ENCODE data around the gene MEMO1. TPM values are rescaled to one million over a fixed set of nuclear protein-coding genes. Genes with fewer than 3 reads are reported as not detected.

Gene MEMO1
- total and polyA plus RNA-seq, 2 of the 4 experiments (the other 2 are of a cell fraction), result 23.7 to 49.7 TPM

- no peak overlapping the region for H3K4me2 ChIP-seq (ENCODE audit: low read depth, low read length)
- no peak overlapping the region for H3K4me3 ChIP-seq (ENCODE audit: insufficient read depth, low read depth, low read length)
- ChIA-PET POLR2A (ENCODE audit: unreplicated experiment) (no interaction called here), CTCF (no interaction called here)
- no peak overlapping the region for H3K14ac ChIP-seq (replicated peaks; ENCODE audit: low read depth, low read length)
- H3K27ac ChIP-seq (ENCODE audit: insufficient read depth, low read length), result no peak overlapping the region
- H2AK9ac ChIP-seq (replicated peaks; ENCODE audit: low read depth, low read length, poor library complexity), result no peak overlapping the region
- H2AFZ ChIP-seq (replicated peaks; ENCODE audit: low read length, poor library complexity), result no peak overlapping the region
- H4K8ac ChIP-seq (ENCODE audit: low read depth in 2 of 2, low read length in 2 of 2), result no peak overlapping the region
- no peak overlapping the region for H2AK5ac ChIP-seq (ENCODE audit: low read depth, low read length)
- H2BK120ac ChIP-seq (ENCODE audit: low read depth, low read length), result no peak overlapping the region
- no peak for ATAC-seq (ENCODE audit: low read depth)
- no peak overlapping the region for H4K91ac ChIP-seq (ENCODE audit: insufficient read depth, low read depth, low read length)
- TF ChIP-seq MXI1 (IDR thresholded peaks at IDR 0.05; ENCODE audit: borderline replicate concordance, low read depth, low read length) (no peak), RAD21 (IDR thresholded peaks at IDR 0.05; ENCODE audit: low read length) (no peak)
- no peaks in the 10 kb centered on the region for H3K9me1 ChIP-seq (ENCODE audit: insufficient read depth, low read length)
- no peak overlapping the region for H3K18ac ChIP-seq (ENCODE audit: low read depth, low read length)
- no CpG with 5 or more reads among the region's 1 CpG for WGBS, 2 experiments (ENCODE audit: extremely low coverage in 2 of 2, insufficient read length in 1 of 2)
- H4K20me1 ChIP-seq (ENCODE audit: insufficient read depth, low read length), result peaks cover 16% of the 10 kb centered on the region
- H3K9me3 ChIP-seq (ENCODE audit: control insufficient read depth, insufficient read depth, low read length), result no peaks in the 10 kb centered on the region
- H3K4me1 ChIP-seq (ENCODE audit: control insufficient read depth, insufficient read depth, low read length), result peaks cover 2% of the 10 kb centered on the region
- H2BK5ac ChIP-seq (ENCODE audit: low read depth, low read length, poor library complexity, severe bottlenecking), result no peak overlapping the region
- no peak overlapping the region for H2BK15ac ChIP-seq (ENCODE audit: low read depth, low read length)
- H3K27me3 ChIP-seq (ENCODE audit: control insufficient read depth, insufficient read depth, low read length), result no peaks in the 10 kb centered on the region
- no peak overlapping the region for H3K56ac ChIP-seq (ENCODE audit: extremely low read depth, insufficient read depth, low read length)
- peaks cover 9% of the 10 kb centered on the region in 2 experiments; a peak in 2 of 4 replicates for H3K79me1 ChIP-seq (ENCODE audit: low read depth in 1 of 2, low read length in 2 of 2)
- H3K36me3 ChIP-seq (ENCODE audit: control insufficient read depth, insufficient read depth, low read length), result no peaks in the 10 kb centered on the region
- H3K23ac ChIP-seq (ENCODE audit: low read depth, low read length), result no peak overlapping the region
- H2BK20ac ChIP-seq (ENCODE audit: low read depth, low read length), result no peak overlapping the region
- BruUV-seq (replicated peaks), result no TSS peak
- in situ Hi-C loops (cut with MboI; ENCODE audit: low sequenced_read_pairs) (no loop called here), dilution Hi-C loops (cut with HindIII; ENCODE audit: low sequenced_read_pairs, unreplicated experiment) (no loop called here), intact Hi-C loops (cut with micrococcal nuclease) (no loop called here)
- no peak overlapping the region for H3K9ac ChIP-seq (ENCODE audit: low read depth, low read length)
- H3K4ac ChIP-seq (ENCODE audit: low read depth, low read length), result no peak overlapping the region
- no peak for DNase-seq
- no peak overlapping the region for H4K5ac ChIP-seq (ENCODE audit: low read depth, low read length)
These were observed 2.1 kb upstream of the MEMO1 start for GRCh38 chr2:32012872-32013271.

Measured in IMR-90 (cell line).